G401 (cell line): ENCODE measurements around the gene DNAJB2. TPM values are rescaled to one million over a fixed set of nuclear protein-coding genes. Genes with fewer than 3 reads are reported as not detected.

Source experiments
- DNase-seq: peaks from one replicate; pipeline ENCODE4 v3.0.0-alpha.2; 2015; ENCODE audit warnings: low spot score
- in situ Hi-C: cut with HindIII; loops from 2 replicates; pipeline ENCODE4 v1.10.0; 2016; ENCODE audit warnings: low sequenced_read_pairs, mixed read lengths
- total RNA-seq: library from RNA; depleted of rRNA; stranded (reverse); fragments of >200 nt; shearing (Covaris generic); gene quantifications from 2 replicates; pipeline ENCODE4 v1.2.3, GENCODE V29; 2014; rRNA removed

The DNAJB2 gene
- 119 and 123 TPM in 2 replicates for total RNA-seq

- in situ Hi-C loops, result no loop called here
Measured at GRCh38 chr2:219279151-219279915, at the start of gene DNAJB2. TSS of gene DNAJB2 (plus strand) at chr2:219279366. CDS start at chr2:219279834, 468 bp downstream.

DNA sequence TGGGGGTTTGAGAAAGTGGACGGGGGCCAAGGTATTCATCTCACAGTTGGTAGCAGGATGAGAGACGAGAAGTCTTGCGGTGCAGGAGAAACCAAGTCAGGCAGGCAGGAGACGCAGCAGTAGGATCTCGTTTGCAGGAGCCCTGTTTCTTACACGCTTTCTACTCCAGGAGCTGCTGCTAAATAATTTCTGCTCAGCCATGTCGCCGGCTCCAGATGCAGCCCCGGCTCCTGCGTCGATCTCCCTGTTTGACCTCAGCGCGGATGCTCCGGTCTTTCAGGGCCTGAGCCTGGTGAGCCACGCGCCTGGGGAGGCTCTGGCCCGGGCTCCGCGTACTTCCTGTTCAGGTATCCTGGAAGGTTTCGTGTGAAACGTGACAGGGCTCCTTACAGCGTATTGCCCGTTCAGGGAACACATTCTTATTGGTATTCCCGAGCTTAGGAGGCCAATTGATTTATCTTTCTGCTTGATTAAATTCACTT lies 49.1 kb upstream of the DNAJB2 start:
- DNase-seq, result no peak
- in situ Hi-C loops, result no loop called here

More at GRCh38 chr2:219279151-219279915, at the start of gene DNAJB2:
- peak; percentile 98 for DNase-seq

DNA sequence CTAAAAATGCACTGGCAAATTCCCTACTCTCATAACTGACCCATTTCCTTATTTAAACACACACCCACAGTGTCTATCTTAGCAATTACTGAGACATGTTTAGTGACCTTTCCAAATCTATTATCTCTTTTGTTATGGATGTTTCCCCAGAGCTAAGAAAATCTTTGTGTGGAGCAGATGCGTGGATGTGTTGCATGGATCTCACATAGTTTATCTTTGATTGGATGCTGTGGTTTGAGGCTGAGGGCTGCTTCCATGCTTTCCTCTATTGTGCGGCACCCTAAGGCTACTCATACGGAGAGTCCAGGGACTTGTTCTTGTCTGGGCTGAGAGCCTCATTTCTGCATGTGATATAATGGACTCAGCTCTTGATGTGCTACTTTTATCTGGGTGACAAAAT lies 44.8 kb upstream of the DNAJB2 start:
- in situ Hi-C loops, result no loop called here
- no peak for DNase-seq

GRCh38 chr2:219243291-219243761 lies 35.8 kb upstream of the DNAJB2 start:
- no peak for DNase-seq
- in situ Hi-C loops, result no loop called here

GRCh38 chr2:219244789-219245147 lies 34.4 kb upstream of the DNAJB2 start:
- in situ Hi-C loops, result no loop called here

GRCh38 chr2:219245148-219245898 lies 33.8 kb upstream of the DNAJB2 start, which contains the start of the genes GLB1L and STK16:
TSS of gene GLB1L (minus strand) at chr2:219245444. CDS start at chr2:219243573, 1,871 bp downstream.
TSS of gene STK16 (plus strand) at chr2:219245479. CDS start at chr2:219246000, 521 bp downstream.
- in situ Hi-C loops, result no loop called here
- DNase-seq, result peak; percentile 92

More at GRCh38 chr2:219244789-219245147, 34.4 kb upstream of the DNAJB2 start:
- no peak for DNase-seq

GRCh38 chr2:219245899-219246230 lies 33.3 kb upstream of the DNAJB2 start:
- DNase-seq, result no peak
- in situ Hi-C loops, result no loop called here

- DNase-seq, result no peak
- in situ Hi-C loops, result no loop called here
Measured at GRCh38 chr2:219246559-219246958, 32.6 kb upstream of the DNAJB2 start.

DNA sequence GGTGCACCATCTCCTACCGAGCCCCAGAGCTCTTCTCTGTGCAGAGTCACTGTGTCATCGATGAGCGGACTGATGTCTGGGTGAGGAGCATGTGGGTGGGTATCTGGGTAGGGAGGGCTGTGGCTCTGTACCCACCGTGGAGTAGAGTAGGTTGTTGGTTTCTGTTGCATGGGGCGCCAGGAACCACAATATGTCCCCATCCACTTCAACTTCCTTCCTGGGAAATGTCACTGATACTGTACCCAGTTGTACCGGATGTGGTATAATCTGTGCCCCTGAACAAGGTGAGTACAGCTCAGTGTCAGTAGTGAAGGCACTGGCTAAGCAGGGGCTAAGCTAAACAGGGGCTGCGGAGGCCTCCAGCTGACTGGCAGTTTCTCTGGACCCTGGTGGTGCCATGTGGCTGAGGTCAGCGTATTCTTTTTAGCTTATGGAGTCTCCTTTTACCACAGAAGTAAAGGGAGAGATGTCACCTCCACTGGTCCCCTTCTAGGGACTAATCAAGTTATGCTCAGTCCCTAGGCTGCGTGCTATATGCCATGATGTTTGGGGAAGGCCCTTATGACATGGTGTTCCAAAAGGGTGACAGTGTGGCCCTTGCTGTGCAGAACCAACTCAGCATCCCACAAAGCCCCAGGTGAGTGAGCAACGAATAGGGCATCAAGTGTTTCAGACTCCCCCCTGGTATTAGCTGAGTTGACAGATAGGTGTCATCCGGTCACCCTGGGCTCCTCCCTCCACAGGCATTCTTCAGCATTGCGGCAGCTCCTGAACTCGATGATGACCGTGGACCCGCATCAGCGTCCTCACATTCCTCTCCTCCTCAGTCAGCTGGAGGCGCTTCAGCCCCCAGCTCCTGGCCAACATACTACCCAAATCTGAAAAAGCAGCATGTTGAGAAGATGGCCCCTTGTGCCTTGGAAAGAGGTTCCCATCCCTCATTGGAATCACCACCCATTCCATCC lies 31.2 kb upstream of the DNAJB2 start:
- in situ Hi-C loops, result no loop called here
- DNase-seq, result no peak

GRCh38 chr2:219248845-219249202 lies 30.3 kb upstream of the DNAJB2 start:
- in situ Hi-C loops, result no loop called here
- no peak for DNase-seq

- in situ Hi-C loops, result no loop called here
- DNase-seq, result peak; percentile 33
Measured at GRCh38 chr2:219249203-219249980, 29.8 kb upstream of the DNAJB2 start.

DNA sequence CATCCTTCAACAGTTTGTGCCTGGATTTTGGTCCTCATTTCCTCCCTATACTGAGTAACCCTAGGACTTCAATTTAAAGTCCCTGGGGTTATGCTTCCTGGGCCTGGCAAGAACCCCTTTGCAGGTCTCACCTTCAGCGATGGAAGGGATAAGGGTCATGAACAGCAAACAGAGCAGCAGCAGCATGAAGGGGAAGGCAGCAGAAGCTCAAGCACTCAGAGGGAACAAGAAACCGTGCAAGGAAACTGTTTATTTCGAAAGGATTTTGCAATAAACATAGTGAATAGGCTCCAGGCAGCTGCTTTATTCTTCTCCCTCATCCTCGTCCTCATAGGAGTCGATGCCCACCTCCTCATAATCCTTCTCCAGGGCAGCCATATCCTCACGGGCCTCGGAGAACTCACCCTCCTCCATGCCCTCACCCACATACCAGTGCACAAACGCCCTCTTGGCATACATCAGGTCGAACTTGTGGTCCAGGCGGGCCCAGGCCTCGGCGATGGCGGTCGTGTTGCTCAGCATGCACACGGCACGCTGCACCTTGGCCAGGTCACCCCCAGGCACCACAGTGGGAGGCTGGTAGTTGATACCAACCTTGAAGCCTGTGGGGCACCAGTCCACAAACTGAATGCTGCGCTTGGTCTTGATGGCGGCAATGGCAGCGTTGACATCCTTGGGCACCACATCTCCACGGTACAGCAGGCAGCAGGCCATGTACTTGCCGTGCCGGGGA lies 29.0 kb upstream of the DNAJB2 start:
- DNase-seq, result no peak
- in situ Hi-C loops, result no loop called here

DNA sequence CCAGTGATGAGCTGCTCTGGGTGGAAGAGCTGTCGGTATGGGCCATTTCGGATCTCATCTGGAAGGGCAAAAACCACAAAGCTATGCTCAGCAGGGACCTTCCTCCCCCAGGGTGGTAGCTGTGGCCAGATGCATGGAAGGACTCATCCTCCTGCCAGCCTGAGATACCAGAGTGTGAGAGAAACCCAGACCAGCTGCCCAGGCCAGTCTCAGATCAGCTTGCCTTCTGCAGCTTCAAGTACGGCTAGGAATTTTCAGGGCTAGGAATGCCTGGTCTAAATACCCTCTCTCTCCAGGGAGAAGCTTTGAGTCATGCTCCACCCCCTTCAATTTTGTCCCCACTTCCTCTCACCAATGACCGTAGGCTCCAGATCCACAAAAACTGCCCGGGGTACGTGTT lies 27.5 kb upstream of the DNAJB2 start:
- in situ Hi-C loops, result no loop called here
- no peak for DNase-seq

GRCh38 chr2:219252084-219252483 lies 27.1 kb upstream of the DNAJB2 start:
- in situ Hi-C loops, result no loop called here

GRCh38 chr2:219252570-219252899 lies 26.6 kb upstream of the DNAJB2 start:
- peak; percentile 59 for DNase-seq
- in situ Hi-C loops, result no loop called here

More at GRCh38 chr2:219252084-219252483, 27.1 kb upstream of the DNAJB2 start:
- DNase-seq, result peak; percentile 57

DNA sequence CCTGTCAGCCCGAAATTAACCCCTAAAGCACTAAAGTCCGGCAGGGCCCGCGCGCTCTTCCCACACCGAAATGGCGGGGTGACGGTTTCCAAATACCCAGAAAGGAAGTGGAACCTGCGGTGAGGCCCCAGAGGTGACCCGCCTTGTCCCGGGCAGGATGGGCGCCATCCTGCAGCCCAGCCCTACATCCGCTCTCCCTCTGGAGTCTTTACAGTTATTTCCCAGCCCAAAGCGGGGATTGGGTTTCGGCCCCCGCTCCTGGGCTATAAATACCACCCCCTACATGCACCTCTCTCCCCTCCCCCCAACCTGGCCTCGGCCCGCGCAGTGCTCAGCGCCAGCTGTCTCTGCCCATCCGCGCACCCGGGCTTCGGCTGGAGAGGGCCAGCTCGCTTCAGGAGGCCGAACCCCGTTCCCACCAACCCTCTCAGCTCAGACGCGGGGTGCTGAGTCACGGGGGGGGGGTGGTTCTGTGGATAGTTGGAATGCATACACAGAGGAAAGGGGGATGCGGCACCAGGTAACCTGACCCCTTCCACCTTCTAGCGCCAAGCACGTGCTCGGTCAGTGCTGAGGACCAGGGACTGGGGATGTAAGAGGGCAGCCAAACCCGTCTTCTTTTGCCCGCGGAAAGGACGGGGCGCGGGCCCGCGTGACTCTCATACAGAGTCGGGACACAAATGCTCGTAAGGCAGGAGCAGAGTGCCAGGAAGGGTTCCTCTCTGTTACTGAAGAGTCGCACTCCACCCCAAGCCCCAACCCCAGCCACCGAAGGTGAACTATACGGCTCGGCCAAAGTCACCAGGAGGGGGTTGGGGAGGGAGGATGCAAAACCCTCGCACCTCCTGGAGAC lies 26.0 kb upstream of the DNAJB2 start, which contains the start of gene TUBA4B:
TUBA4B (plus strand) TSS at position 344 of the 853 bp plus-strand sequence; CDS start at position 509, 165 bp downstream.
- DNase-seq, result peak; percentile 61
- in situ Hi-C loops, result no loop called here
